Stimulated activated CD8-positive, alpha-beta memory T cell treated with anti-CD3 and anti-CD28 coated beads, Interleukin-12 subunit alpha, Interleukin-12 subunit beta, amount 100 ng/mL, for 24 hours (primary cell): ENCODE results near the gene SHE.
"Not testable (repeated sequence)": the region's sequence is repeated elsewhere in the genome, so short reads cannot be mapped to it uniquely, and the experiment has no call there.

Experiments
- DNase-seq: peaks from one replicate; pipeline ENCODE4 v3.0.0-alpha.2; 2020; ENCODE audit errors: extremely low read depth

Gene SHE

DNA sequence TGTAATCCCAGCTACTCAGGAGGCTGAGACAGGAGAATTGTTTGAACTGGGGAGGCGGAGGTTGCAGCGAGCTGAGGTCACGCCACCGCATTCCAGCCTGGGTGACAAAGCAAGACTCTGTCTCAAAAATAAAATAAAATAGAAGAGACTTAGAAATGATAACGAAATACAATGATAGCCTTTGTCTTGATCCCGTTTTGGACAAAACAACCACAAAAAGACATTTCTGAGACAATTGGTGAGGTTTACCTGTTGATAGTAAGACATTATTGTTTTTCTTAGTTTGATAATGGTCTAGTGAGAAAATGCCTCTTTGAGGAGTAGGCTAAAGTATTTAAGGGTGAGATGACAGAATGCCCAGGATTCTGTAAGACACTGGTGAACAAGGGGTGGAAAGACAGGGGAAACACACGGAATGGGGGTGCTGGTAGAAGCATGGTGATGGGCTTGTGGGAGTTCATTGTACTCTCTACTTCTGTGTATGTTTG, 11.9 kb upstream of the SHE start:
- no peak for DNase-seq

- DNase-seq, result no peak
These were observed 10.5 kb upstream of the SHE start for GRCh38 chr1:154512760-154513159.

DNA sequence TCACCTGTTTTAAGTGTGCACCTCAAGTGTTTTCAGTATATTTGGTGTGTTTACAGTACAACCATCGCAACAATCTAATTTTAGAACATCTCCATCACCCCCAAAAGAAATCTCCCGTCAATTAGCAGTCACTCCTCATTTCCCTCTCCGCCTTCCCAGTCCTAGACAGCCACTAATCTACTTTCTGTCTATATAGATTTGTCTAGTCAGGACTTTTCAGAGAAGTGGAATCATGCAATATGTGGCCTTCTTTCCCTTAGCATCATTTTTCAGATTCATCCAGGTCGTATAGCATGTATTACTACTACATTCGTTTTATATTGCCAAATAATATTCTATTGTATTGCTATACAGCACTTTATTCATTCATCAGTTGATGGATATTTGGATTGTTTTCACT, 1.7 kb upstream of the SHE start:
- no peak for DNase-seq

DNA sequence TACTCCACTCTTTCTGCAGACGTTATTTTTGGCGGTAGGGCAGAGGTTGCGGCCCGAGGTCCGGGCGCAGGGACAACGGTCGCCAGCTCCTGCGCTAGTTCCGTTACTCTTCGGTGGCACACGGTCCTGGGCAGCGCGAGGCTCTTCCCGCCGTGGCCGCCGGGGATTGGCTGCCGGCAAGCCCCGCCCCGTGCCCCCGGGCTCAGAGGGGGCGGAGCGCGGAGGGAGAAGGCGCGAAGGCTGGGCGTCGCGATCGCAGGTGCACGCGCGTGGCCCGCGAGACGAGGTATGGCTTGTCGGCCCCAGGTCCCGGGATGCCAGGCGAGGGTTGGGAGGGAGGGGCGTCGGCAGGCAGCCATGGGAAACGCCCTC, 518 bp upstream of the SHE start:
- no peak for DNase-seq

- no peak for DNase-seq
These were observed 668 bp downstream of the SHE start for GRCh38 chr1:154501423-154502065.

GRCh38 chr1:154500533-154500932, 1.7 kb downstream of the SHE start:
- no peak for DNase-seq

DNA sequence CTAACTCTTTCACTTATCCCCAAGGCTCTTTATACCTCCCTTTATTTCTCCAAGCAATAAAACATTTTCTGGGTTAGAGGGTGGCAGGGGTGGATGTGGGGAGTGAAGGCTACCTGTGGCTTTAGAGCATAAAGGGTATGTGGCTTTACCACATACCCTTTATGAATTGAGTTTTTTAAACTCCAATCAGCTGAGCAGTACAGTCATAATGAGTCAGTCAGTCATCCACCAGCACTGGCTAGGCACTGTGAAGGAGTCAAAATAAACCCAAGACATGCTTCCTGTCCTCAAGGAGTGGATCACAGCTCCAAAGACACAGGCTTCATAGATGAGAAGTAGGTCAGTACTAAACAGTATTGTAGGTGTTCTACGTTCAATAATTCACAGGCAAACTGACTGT, 2.8 kb downstream of the SHE start:
- no peak for DNase-seq

DNA sequence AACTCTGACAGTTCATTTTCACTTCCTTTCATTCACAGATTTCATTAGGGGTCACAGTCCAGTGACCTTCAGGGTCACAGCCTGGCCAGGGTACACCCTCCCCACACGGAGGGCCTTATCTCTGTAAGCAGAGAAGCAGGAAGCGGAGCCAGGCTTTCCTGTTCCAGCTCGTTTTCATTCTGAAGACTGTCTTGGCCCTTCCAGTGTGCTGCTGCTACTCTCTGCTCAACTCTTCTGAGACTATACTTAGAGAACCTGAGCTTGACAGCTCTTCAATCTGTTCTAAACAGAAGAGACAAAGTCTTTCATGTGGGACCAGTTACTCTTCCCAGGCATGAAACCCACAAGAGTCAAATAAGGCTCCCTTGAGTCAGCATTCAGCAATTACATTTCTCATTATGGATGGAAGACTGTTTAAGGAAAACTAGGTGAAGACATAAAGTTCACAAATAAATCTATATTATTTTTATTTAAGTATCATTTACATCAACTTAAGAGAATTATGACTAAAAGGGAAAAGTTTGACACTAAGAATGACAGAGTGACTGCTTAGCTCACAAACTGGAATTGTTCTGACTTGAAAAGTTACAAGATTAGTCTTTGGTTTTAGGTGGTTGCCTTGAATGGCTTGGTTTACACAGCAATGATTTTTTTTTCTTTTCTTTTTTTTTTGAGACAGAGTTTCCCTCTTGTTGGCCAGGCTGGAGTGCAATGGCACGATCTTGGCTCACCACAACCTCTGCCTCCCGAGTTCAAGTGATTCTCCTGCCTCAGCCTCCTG, 5.0 kb downstream of the SHE start:
- no peak for DNase-seq

GRCh38 chr1:154496383-154496782, 5.8 kb downstream of the SHE start:
- DNase-seq, result no peak

DNA sequence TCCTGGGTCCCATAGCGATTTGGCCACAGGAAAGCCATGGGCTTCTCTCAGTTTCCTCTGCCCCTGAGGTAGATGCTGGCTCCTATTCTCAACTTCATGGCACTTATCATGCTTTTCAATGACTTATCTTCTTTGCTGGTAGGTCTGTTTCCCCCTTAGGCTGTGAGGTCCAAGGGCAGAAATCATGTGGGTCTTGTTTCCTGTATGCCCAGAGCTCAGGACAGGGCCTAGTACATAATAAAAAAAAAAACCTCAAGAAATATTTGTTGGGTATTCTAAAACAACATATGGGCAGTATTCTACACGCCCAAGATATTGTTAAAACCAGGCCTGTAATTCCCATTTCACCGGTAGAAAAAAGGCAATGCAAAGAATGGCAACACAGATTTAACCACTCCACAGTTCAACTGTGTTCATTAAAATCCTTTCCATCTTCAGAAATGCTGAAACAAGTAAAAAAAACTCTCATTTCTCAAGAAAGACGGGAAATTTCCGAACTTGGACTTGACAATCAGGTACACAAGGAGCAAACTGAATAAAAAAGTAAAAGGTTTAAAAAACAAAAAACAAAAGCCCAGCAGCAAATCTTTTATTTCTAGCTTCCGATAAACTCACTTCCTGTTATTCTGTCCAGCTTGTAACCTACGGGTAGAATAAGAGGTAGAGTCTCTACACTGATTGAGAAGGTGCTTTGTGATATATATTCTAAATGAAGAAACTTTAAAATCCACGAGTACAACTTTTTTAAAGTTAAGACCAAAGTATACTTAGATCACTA, 6.5 kb downstream of the SHE start:
- no peak for DNase-seq

DNA sequence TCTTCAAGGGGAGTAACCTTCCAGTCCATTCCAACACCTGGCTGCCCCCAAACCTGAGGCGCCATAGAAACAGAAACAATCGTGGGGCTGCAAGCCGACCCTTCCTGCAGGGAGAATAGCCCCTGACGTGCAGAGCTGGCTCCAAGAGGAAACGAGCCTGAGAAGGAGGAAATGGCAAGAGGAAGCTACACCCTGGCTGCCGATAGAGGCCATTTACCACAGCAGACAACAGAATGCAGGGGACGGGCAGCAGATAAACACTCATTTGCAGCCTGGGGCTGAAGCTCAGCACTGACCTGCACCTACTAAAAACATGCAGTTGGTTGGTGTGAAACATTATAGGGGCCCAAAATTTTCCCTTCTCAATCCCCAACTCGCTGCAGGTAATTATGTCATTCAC, 8.9 kb downstream of the SHE start:
- DNase-seq, result no peak

- no peak for DNase-seq
These were observed 10.1 kb downstream of the SHE start for GRCh38 chr1:154492115-154492514.

DNA sequence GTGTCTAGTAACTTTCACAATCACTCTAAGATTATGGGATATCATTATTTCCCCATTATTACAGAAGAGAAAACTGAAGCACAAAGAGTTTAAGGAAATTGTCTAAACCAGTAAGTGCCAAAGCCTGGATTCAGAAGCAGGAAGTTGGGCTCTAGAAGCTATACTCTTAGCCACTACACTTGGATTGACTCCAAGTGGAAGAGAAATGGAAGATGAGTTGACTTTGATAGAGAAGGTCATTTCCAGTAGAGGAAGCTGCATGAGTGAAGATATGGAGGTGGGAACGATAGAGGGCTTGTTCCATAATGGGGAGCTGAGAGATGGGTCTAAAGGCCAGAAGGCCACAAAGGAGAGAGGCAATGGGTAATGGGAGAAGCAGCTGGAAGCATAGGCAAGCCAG, 11.9 kb downstream of the SHE start:
- no peak for DNase-seq

- DNase-seq, result no peak
These were observed 12.4 kb downstream of the SHE start for GRCh38 chr1:154489695-154490274.

DNA sequence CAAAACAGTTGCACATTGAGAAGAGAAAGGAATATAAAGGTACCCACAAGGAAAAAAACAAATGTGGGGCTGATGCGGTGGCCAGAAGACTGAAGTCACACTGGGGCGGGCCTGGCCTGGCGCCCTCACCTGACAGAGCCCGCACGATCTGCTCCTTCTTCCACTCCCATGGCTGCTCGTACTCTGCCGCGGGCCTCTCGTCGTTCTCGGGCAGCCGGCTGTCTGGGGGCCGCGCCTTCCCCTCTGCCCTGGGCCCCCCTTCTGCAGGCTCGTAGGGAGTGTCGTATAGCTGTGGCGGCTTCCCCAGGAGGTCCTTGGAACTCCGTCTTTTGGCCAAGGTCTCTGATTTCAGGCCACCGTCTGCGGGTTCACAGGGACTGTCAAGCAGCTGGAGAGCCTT, 13.3 kb downstream of the SHE start:
- no peak for DNase-seq

- DNase-seq, result not testable (repeated sequence)
These were observed 15.5 kb downstream of the SHE start for GRCh38 chr1:154486756-154487155.

GRCh38 chr1:154485910-154486496, 16.2 kb downstream of the SHE start:
- DNase-seq, result no peak

DNA sequence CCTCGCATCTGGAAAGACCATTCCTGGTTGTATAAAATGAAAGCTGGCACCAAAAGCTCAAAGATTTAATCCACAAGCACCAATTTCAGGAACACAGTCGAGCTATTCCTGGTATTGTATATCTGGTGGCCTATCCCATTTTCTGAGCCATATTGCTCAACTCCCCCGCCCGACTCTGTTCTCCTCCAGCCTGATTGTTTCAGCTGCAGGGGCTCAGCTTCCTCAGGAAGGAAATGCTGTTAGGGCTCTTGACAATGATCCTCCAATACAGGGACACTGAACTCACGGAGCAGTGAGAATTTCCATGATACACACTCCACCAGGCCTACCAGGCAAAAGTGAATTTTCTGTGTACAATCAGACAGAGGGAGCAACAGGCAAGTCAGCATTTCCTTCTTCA, 17.1 kb downstream of the SHE start:
- no peak for DNase-seq

DNA sequence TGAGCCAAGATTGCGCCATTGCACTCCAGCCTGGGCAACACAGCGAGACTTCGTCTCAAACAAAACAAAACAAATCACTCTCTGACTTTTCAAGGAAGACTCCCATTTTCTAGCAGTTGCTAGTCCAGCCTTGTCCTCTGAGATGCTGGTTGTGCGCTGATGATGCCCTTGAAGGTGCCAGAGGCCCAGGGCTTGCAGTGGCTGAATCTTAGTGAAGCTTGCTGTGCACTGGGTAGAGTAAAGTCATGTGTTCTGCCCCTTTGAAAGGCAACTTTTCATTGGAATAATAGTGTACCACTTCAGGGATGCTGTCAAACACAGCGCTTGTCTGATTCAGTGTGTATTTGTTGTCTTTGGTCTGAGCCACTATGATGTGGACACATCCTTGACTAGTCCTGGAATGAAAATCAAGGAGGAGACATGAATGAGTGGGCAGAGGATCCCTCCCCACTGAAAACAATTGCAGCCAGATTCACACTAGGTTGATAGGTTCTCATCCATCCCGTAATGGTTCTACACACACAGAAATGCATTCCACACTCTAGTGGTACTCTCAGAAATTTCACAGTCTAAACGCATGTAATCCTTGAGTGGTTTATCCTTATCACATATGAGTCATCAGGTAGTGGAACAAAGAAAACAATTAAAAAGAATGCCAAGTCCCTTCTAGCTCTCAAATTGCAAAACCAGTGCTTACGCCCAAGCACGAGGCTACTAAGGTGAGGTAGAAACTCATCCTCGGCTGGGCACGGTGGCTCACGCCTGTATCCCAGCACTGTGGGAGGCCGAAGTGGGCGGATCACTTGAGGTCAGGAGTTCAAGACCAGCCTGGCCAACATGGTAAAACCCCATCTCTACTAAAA, 18.0 kb downstream of the SHE start:
- no peak for DNase-seq

DNA sequence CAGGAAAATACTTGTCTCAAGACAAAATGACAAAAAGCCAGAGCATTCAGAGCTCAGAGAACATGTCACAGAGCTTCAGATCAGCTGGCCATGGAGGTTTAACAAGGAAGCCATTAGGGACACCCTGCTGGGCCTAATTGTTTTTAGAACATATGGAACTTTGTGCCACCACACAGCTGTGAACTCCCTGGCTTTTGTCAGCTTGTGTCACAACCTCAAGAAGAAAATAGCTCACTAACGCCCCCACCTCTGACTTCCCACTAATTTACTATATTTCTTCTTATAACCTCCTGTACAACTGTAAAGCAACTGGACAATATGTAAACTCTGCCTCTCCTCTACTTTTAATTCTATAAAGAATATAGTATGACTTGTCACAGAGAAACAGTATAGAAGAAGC, 21.2 kb downstream of the SHE start:
- no peak for DNase-seq
